ENCODE measurements around the gene CENPB. TPM values are rescaled to one million over a fixed set of nuclear protein-coding genes. Genes with fewer than 3 reads are reported as not detected.

The CENPB gene
- total RNA-seq, 1 donor from 2014 or later = 66.2 TPM

GRCh38 chr20:3753098-3753497, 33.4 kb downstream of the CENPB start:
- Histone ChIP-seq H3K4me3 (ENCODE audit: low read depth, low read length) (no peak overlapping the region), H3K36me3 (ENCODE audit: control insufficient read depth, insufficient read depth, low read length) (peaks cover 1% of the 10 kb centered on the region), H3K27me3 (ENCODE audit: control insufficient read depth, insufficient read depth, low read length) (peaks cover 42% of the 10 kb centered on the region)
- peak; percentile 84 for TF ChIP-seq CTCF (IDR thresholded peaks at IDR 0.05; ENCODE audit: insufficient read depth, low read length, poor library complexity, severe bottlenecking)
- no peak for DNase-seq (ENCODE audit: low read depth)

GRCh38 chr20:3752386-3752759, 34.2 kb downstream of the CENPB start:
- Histone ChIP-seq H3K4me3 (ENCODE audit: low read depth, low read length) (no peak overlapping the region), H3K36me3 (ENCODE audit: control insufficient read depth, insufficient read depth, low read length) (peaks cover 1% of the 10 kb centered on the region), H3K27me3 (ENCODE audit: control insufficient read depth, insufficient read depth, low read length) (peaks cover 42% of the 10 kb centered on the region)
- no peak for DNase-seq (ENCODE audit: low read depth)
- TF ChIP-seq CTCF (IDR thresholded peaks at IDR 0.05; ENCODE audit: insufficient read depth, low read length, poor library complexity, severe bottlenecking) = no peak

- TF ChIP-seq CTCF (IDR thresholded peaks at IDR 0.05; ENCODE audit: insufficient read depth, low read length, poor library complexity, severe bottlenecking) = no peak
- peaks cover 1% of the 10 kb centered on the region for H3K36me3 ChIP-seq (ENCODE audit: control insufficient read depth, insufficient read depth, low read length)
- DNase-seq (ENCODE audit: low read depth) = no peak
- H3K4me3 ChIP-seq (ENCODE audit: low read depth, low read length) = peak overlapping the region; percentile 21
- H3K27me3 ChIP-seq (ENCODE audit: control insufficient read depth, insufficient read depth, low read length) = peaks cover 44% of the 10 kb centered on the region
Measured at GRCh38 chr20:3751675-3752385, 34.7 kb downstream of the CENPB start.

GRCh38 chr20:3751305-3751674, 35.2 kb downstream of the CENPB start:
- peak; percentile 18 for TF ChIP-seq CTCF (IDR thresholded peaks at IDR 0.05; ENCODE audit: insufficient read depth, low read length, poor library complexity, severe bottlenecking)
- H3K27me3 ChIP-seq (ENCODE audit: control insufficient read depth, insufficient read depth, low read length) = peaks cover 44% of the 10 kb centered on the region
- H3K36me3 ChIP-seq (ENCODE audit: control insufficient read depth, insufficient read depth, low read length) = peaks cover 1% of the 10 kb centered on the region
- H3K4me3 ChIP-seq (ENCODE audit: low read depth, low read length) = no peak overlapping the region
- DNase-seq (ENCODE audit: low read depth) = no peak

GRCh38 chr20:3749689-3750531, 36.6 kb downstream of the CENPB start:
- Histone ChIP-seq H3K36me3 (ENCODE audit: control insufficient read depth, insufficient read depth, low read length) (no peaks in the 10 kb centered on the region), H3K4me3 (ENCODE audit: low read depth, low read length) (no peak overlapping the region), H3K27me3 (ENCODE audit: control insufficient read depth, insufficient read depth, low read length) (peaks cover 52% of the 10 kb centered on the region)
- DNase-seq (ENCODE audit: low read depth) = no peak
- peak; percentile 45 for TF ChIP-seq CTCF (IDR thresholded peaks at IDR 0.05; ENCODE audit: insufficient read depth, low read length, poor library complexity, severe bottlenecking)
